Activated CD4-positive, alpha-beta T cell treated with anti-CD3 and anti-CD28 coated beads for 36 hours (primary cell): ENCODE measurements around the gene MYO15A. TPM values are rescaled to one million over a fixed set of nuclear protein-coding genes. Genes with fewer than 3 reads are reported as not detected.

ENCODE experiments used
- ATAC-seq: fragments of 200-7000 bp; cut with Tn5 transposase; one replicate; pipeline ENCODE4 v1.10.0; 2021; ENCODE audit warnings: mild to moderate bottlenecking, moderate library complexity
- CTCF ChIA-PET: fragments of 350-600 bp; sonication (Branson Sonifier 250); formaldehyde crosslinking; loops from one replicate; lab custom pipeline; 2021; ENCODE audit warnings: antibody characterized with exemption; lab: Charles Lee
- POLR2A ChIA-PET: fragments of 350-600 bp; sonication (Branson Sonifier 250); formaldehyde crosslinking; loops from one replicate; lab custom pipeline; 2021; ENCODE audit warnings: antibody characterized with exemption, inconsistent platforms; lab: Charles Lee
- DNase-seq: peaks from one replicate; pipeline ENCODE4 v3.0.0-alpha.2; 2020
- H3K27ac Mint-ChIP-seq: one replicate; pipeline ENCODE4 v1.8.0; 2021; ENCODE audit warnings: mixed read lengths
- H3K27me3 Mint-ChIP-seq: one replicate; pipeline ENCODE4 v1.8.0; 2021; ENCODE audit warnings: mixed read lengths
- H3K36me3 Mint-ChIP-seq: one replicate; pipeline ENCODE4 v1.8.0; 2021; ENCODE audit warnings: low read depth, mixed read lengths
- H3K4me1 Mint-ChIP-seq: one replicate; pipeline ENCODE4 v1.8.0; 2021; ENCODE audit warnings: mixed read lengths
- H3K4me3 Mint-ChIP-seq: one replicate; pipeline ENCODE4 v1.8.0; 2021; ENCODE audit warnings: mild to moderate bottlenecking, moderate library complexity, mixed read lengths
- H3K9me3 Mint-ChIP-seq: one replicate; pipeline ENCODE4 v1.8.0; 2021; ENCODE audit warnings: low read depth, mixed read lengths
- intact Hi-C, 2 experiments: fragments of 100-400 bp; cut with DNase I in 1 of 2; cut with micrococcal nuclease in 1 of 2; formaldehyde crosslinking; loops; one replicate each; pipeline versions ENCODE4 v1.14.2 to v1.15.1; 2022 to 2024; cut with DNase I, micrococcal nuclease
- total RNA-seq, 2 experiments: library from RNA; stranded (reverse); gene quantifications; one replicate each; pipeline ENCODE4 v1.2.3, GENCODE V29; 2021

Gene MYO15A
- total RNA-seq, 2 experiments from 2014 or later, result 1.1 to 1.5 TPM

GRCh38 chr17:18084256-18084655 lies 24.3 kb upstream of the MYO15A start:
- Mint-ChIP-seq H3K36me3 (peaks cover 7% of the 10 kb centered on the region), H3K4me1 (peaks cover 13% of the 10 kb centered on the region), H3K27ac (no peak overlapping the region), H3K4me3 (no peak overlapping the region), H3K27me3 (peaks cover 3% of the 10 kb centered on the region), H3K9me3 (no peaks in the 10 kb centered on the region)
- ChIA-PET POLR2A (no interaction called here), CTCF (interaction anchor here (0.6 kb wide), 1 partner anchor 906 kb away, joined by 4 read pairs; no protein-coding TSS in a partner anchor)
- DNase-seq (no peak), ATAC-seq (no peak)
- intact Hi-C loops, result no loop called here

DNA sequence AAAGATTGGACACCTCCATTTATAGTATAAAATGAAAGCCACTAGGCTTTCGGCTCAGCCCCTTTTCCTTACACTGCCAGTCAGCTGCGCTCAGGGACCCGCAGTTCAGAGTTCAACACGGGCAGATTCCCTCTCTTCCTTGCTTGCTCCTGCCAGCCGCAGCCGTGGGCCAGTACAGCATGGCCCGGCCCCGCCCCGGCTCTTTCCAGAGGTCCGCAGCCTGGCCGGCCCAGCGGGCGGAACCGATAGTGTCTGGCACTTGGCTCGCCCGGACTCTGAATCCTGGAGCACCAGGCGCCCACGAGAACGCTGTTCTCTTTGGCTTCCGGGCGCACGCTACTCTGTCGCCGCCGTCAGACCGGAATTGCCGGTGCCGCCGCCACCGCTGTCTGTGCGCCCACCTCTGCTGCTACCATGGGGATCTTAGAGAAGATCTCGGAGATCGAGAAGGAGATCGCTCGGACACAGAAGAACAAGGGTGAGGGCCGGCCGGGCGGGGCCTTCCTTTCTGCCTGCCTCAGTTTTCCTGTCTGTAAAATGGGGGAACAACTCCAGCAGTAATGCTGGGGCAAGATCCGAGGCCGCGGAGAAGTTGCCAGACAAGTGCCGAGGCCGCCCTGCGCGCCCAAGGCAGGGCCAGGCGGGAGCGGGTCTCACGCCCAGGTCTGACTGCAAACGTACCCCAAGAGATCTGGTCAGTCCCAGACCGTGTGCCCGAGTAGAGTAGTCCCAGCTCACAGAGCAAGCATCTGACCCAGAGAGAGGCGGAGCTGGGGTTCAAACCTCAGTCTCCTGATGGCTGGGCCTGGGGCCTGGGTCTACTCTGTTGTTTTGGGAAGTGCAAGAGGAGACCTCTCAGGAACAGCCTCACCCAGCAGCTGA lies 20.7 kb upstream of the MYO15A start, which contains the start of gene DRG2:
TSS of gene DRG2 (plus strand) at position 339 of the 882 bp plus-strand sequence. CDS start at position 415, 76 bp downstream.
- intact Hi-C loops, result loop anchor here (1.0 to 5.0 kb wide), 11 partner anchors 46 to 496 kb away; partner anchors contain the start of genes ALKBH5 (in 2 of the 2), ATPAF2 (in 1 of the 2), DRC3 (in 1 of the 2) and GID4 (in 1 of the 2)
- H3K9me3 Mint-ChIP-seq, result no peaks in the 10 kb centered on the region

DNA sequence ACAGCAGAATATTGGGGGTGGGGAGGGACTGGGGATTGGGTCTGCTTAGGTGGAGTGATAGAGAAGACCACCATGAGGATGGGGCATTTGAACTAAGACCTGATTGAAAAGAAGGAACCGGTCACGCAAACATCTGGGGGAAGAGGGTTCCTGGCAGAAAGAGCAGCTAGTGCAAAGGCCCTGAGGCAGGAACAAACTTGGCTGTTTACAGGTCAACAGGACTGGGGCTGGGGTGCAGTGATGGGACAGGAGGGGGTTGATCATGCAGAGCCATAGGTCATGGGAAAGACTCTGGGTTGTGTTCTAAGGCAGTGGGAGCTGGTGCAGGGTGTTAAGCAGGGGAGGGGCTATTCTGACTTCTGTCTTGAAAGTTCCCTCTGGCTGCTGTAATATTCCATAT lies 18.9 kb upstream of the MYO15A start:
- Mint-ChIP-seq H3K27ac (peak overlapping the region; percentile 34), H3K36me3 (peaks cover 31% of the 10 kb centered on the region), H3K27me3 (no peaks in the 10 kb centered on the region), H3K4me1 (peaks cover 22% of the 10 kb centered on the region), H3K9me3 (no peaks in the 10 kb centered on the region), H3K4me3 (peak overlapping the region; percentile 99)
- intact Hi-C loops, result loop anchor here (5.0 kb wide), 4 partner anchors 47 to 407 kb away; partner anchors contain the start of genes ALKBH5 (in 1 of the 2) and RAI1 (in 1 of the 2)
- CTCF ChIA-PET, result no interaction called here
- no peak for ATAC-seq
- no peak for DNase-seq
- POLR2A ChIA-PET, result no interaction called here

More for the DNA sequence above, 20.7 kb upstream of the MYO15A start, which contains the start of gene DRG2:
- H3K27ac Mint-ChIP-seq, result peak within 1 kb of the TSS; percentile 98
- no peaks in the 10 kb centered on the region for H3K27me3 Mint-ChIP-seq
- POLR2A ChIA-PET, result interaction anchor here (0.7 kb wide), 1 partner anchor 117 kb away, joined by 3 read pairs; no protein-coding TSS in a partner anchor
- ATAC-seq (peak; percentile 90), DNase-seq (peak; percentile 93)
- H3K4me3 Mint-ChIP-seq, result peak within 1 kb of the TSS; percentile 99
- peaks cover 22% of the 10 kb centered on the region for H3K36me3 Mint-ChIP-seq
- H3K4me1 Mint-ChIP-seq, result peaks cover 22% of the 10 kb centered on the region
- CTCF ChIA-PET, result interaction anchor here (0.6 to 1.4 kb wide), 9 partner anchors 10 to 451 kb away, joined by 3 to 5 read pairs (median 3); no protein-coding TSS in a partner anchor

DNA sequence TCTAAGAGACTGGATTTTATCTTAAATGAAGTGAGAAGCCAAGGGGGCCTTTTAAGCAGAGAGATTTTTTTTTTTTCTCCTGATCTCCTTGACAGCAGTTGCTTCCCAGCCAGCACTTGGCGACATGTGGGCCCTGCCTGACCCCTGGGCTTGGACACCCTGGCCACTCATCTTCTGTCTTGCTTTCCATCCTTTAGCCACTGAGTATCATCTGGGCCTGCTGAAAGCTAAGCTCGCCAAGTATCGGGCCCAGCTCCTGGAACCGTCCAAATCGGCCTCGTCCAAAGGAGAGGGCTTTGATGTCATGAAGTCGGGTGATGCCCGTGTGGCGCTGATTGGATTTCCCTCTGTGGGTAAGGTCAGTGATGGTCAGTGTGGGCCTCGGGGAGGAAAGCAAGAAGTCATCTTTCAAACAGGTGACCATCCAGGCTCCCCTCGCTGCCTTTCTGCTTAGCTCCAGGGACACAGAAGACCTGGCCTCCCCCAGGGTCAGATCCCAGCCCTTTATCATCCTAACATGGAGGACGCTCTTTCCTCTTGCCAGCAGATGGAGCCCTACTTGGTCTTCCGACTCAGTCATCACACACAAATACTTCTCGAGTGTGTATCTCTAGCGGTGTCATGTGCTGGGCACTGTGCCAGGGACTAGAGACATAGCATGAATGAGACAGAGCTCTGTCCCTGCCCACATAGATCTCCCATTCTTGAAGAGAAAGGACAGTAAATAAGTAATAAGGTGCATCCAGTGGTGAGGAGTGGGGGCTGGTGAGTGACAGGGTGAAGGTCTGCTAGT lies 14.7 kb upstream of the MYO15A start:
- peaks cover 34% of the 10 kb centered on the region for H3K36me3 Mint-ChIP-seq
- no peaks in the 10 kb centered on the region for H3K27me3 Mint-ChIP-seq
- peak; percentile 68 for ATAC-seq
- intact Hi-C loops, result no loop called here
- peak; percentile 56 for DNase-seq
- no peak overlapping the region for H3K27ac Mint-ChIP-seq
- H3K4me1 Mint-ChIP-seq, result peaks cover 14% of the 10 kb centered on the region
- no peak overlapping the region for H3K4me3 Mint-ChIP-seq
- ChIA-PET POLR2A (no interaction called here), CTCF (interaction anchor here (0.6 to 1.9 kb wide), 4 partner anchors 16 to 292 kb away, joined by 3 to 5 read pairs (median 4); no protein-coding TSS in a partner anchor)
- H3K9me3 Mint-ChIP-seq, result no peaks in the 10 kb centered on the region

- Mint-ChIP-seq H3K27me3 (no peaks in the 10 kb centered on the region), H3K4me1 (peaks cover 8% of the 10 kb centered on the region), H3K4me3 (no peak overlapping the region), H3K27ac (no peak overlapping the region), H3K9me3 (no peaks in the 10 kb centered on the region), H3K36me3 (peaks cover 34% of the 10 kb centered on the region)
- ChIA-PET POLR2A (no interaction called here), CTCF (no interaction called here)
- ATAC-seq (no peak), DNase-seq (no peak)
- intact Hi-C loops, result no loop called here
These were observed 14.1 kb upstream of the MYO15A start for GRCh38 chr17:18094409-18094807.

DNA sequence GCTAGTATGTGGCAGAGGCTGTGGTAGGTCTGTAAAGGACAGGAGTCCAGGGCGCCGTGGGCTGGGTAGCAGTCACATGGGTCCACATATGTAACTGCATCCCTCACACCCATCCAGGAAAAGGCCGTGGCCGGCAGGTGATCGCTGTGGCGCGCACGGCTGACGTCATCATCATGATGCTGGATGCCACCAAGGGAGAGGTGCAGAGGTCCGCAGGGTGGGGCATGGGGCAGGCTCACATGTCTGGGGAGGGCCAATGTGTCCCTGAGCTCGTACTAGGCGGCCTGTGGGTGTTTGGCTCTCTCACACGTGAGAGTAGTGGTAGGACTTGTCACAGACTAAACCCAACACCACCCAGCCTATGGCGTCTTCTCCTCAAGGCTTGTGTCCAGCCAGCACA lies 9.0 kb upstream of the MYO15A start:
- Mint-ChIP-seq H3K27ac (no peak overlapping the region), H3K9me3 (no peaks in the 10 kb centered on the region), H3K36me3 (peaks cover 12% of the 10 kb centered on the region), H3K4me3 (no peak overlapping the region), H3K4me1 (no peaks in the 10 kb centered on the region), H3K27me3 (no peaks in the 10 kb centered on the region)
- no peak for DNase-seq
- ChIA-PET POLR2A (no interaction called here), CTCF (interaction anchor here (1.6 kb wide), 1 partner anchor 12 kb away, joined by 4 read pairs; the partner anchor contains the start of gene DRG2)
- no peak for ATAC-seq
- intact Hi-C loops, result no loop called here

GRCh38 chr17:18100616-18101015 lies 7.9 kb upstream of the MYO15A start:
- H3K4me1 Mint-ChIP-seq, result no peaks in the 10 kb centered on the region
- POLR2A ChIA-PET, result no interaction called here
- peaks cover 11% of the 10 kb centered on the region for H3K36me3 Mint-ChIP-seq
- DNase-seq (no peak), ATAC-seq (no peak)
- H3K4me3 Mint-ChIP-seq, result no peak overlapping the region
- intact Hi-C loops, result no loop called here
- CTCF ChIA-PET, result no interaction called here
- H3K9me3 Mint-ChIP-seq, result no peaks in the 10 kb centered on the region
- no peak overlapping the region for H3K27ac Mint-ChIP-seq
- no peaks in the 10 kb centered on the region for H3K27me3 Mint-ChIP-seq

- peaks cover 3% of the 10 kb centered on the region for H3K36me3 Mint-ChIP-seq
- intact Hi-C loops, result no loop called here
- H3K4me1 Mint-ChIP-seq, result no peaks in the 10 kb centered on the region
- ChIA-PET POLR2A (no interaction called here), CTCF (interaction anchor here (0.5 kb wide), 2 partner anchors 25 to 114 kb away, joined by 3 to 4 read pairs; no protein-coding TSS in a partner anchor)
- H3K27me3 Mint-ChIP-seq, result no peaks in the 10 kb centered on the region
- ATAC-seq (no peak), DNase-seq (no peak)
- no peak overlapping the region for H3K4me3 Mint-ChIP-seq
- no peak overlapping the region for H3K27ac Mint-ChIP-seq
- H3K9me3 Mint-ChIP-seq, result no peaks in the 10 kb centered on the region
These were observed 6.7 kb upstream of the MYO15A start for GRCh38 chr17:18101828-18102227.

- Mint-ChIP-seq H3K4me3 (no peak overlapping the region), H3K9me3 (no peaks in the 10 kb centered on the region), H3K4me1 (no peaks in the 10 kb centered on the region), H3K27ac (no peak overlapping the region), H3K36me3 (peaks cover 3% of the 10 kb centered on the region), H3K27me3 (no peaks in the 10 kb centered on the region)
- CTCF ChIA-PET, result interaction anchor here (0.5 kb wide), 1 partner anchor 25 kb away, joined by 3 read pairs; no protein-coding TSS in a partner anchor
- POLR2A ChIA-PET, result interaction anchor here (0.6 kb wide), 1 partner anchor 1149 kb away, joined by 3 read pairs; no protein-coding TSS in a partner anchor
- ATAC-seq (no peak), DNase-seq (no peak)
- intact Hi-C loops, result no loop called here
These were observed 5.9 kb upstream of the MYO15A start for GRCh38 chr17:18102640-18103039.

GRCh38 chr17:18105027-18105426 lies 3.5 kb upstream of the MYO15A start:
- Mint-ChIP-seq H3K36me3 (peaks cover 2% of the 10 kb centered on the region), H3K4me1 (no peaks in the 10 kb centered on the region), H3K4me3 (no peak overlapping the region), H3K27me3 (no peaks in the 10 kb centered on the region), H3K27ac (no peak overlapping the region), H3K9me3 (no peaks in the 10 kb centered on the region)
- POLR2A ChIA-PET, result no interaction called here
- intact Hi-C loops, result no loop called here
- ATAC-seq (no peak), DNase-seq (no peak)
- CTCF ChIA-PET, result interaction anchor here (0.5 kb wide), 1 partner anchor 37 kb away, joined by 4 read pairs; no protein-coding TSS in a partner anchor

- DNase-seq (no peak), ATAC-seq (no peak)
- ChIA-PET CTCF (no interaction called here), POLR2A (no interaction called here)
- H3K27ac Mint-ChIP-seq, result no peak overlapping the region
- H3K9me3 Mint-ChIP-seq, result no peaks in the 10 kb centered on the region
- no peaks in the 10 kb centered on the region for H3K36me3 Mint-ChIP-seq
- no peaks in the 10 kb centered on the region for H3K4me1 Mint-ChIP-seq
- no peaks in the 10 kb centered on the region for H3K27me3 Mint-ChIP-seq
- no peak overlapping the region for H3K4me3 Mint-ChIP-seq
- intact Hi-C loops, result no loop called here
These were observed 3.0 kb upstream of the MYO15A start for GRCh38 chr17:18105595-18105994.
